Measurements from ENCODE around the gene CEP112.

DNA sequence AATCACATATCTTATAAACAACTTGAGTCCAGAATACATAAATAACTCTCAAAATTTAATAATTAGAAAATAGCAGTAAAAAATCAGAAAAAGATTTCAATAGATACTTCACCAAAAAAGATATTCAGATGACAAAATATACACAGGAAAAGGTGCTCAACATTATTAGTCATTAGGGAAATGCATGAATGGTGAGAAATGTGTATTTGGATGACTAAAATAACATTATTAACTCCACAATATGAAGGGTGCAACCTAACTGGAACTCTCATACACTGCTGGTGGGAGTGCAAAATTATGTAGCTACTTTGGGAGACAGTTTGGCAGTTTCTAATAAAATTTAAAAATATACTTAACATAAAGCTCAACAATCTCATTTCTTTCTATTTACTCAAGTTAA, 368.2 kb downstream of the CEP112 start:
- TF ChIP-seq POLR2AphosphoS5 (IDR thresholded peaks at IDR 0.05; ENCODE audit: borderline replicate concordance, low read depth, low read length) = no peak
- TF ChIP-seq EZH2 (IDR thresholded peaks at IDR 0.05) = no peak
- TF ChIP-seq FOXP2 (optimal IDR thresholded peaks at IDR 0.05; ENCODE audit: control extremely low read depth, extremely low read length, insufficient read depth) = no peak

All from SK-N-MC (cell line).